ENCODE data around the gene C2CD2L. TPM values are rescaled to one million over a fixed set of nuclear protein-coding genes. Genes with fewer than 3 reads are reported as not detected.

Gene C2CD2L
- total and polyA plus RNA-seq, 2 donors (not counting 1 experiment from before 2014, with no cell fraction given): 3.0 TPM

DNA sequence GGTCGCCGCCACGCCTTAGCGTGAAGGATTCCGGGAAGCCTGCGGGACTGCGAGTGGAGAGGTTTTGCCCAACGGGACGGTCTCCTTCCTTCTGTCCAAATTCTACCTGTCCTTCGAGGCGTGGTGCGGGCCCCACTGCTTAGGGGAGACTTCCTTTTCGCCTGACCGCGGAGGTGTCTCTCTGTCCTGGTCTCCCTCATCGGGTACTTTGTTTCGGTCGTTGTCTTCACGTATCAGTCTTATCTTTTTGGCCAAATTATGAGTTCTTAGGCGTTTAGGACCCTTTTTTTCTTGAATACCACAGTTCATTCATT is 14.6 kb downstream of the C2CD2L start:
- no peak for TF ChIP-seq EZH2 (IDR thresholded peaks at IDR 0.05; ENCODE audit: low read length, missing control alignments)
- TF ChIP-seq, protein P1, sequence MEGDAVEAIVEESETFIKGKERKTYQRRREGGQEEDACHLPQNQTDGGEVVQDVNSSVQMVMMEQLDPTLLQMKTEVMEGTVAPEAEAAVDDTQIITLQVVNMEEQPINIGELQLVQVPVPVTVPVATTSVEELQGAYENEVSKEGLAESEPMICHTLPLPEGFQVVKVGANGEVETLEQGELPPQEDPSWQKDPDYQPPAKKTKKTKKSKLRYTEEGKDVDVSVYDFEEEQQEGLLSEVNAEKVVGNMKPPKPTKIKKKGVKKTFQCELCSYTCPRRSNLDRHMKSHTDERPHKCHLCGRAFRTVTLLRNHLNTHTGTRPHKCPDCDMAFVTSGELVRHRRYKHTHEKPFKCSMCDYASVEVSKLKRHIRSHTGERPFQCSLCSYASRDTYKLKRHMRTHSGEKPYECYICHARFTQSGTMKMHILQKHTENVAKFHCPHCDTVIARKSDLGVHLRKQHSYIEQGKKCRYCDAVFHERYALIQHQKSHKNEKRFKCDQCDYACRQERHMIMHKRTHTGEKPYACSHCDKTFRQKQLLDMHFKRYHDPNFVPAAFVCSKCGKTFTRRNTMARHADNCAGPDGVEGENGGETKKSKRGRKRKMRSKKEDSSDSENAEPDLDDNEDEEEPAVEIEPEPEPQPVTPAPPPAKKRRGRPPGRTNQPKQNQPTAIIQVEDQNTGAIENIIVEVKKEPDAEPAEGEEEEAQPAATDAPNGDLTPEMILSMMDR (conservative IDR thresholded peaks at IDR 0.05 in 1 of 2, IDR thresholded peaks at IDR 0.05 in 1 of 2; ENCODE audit: low read depth in 1 of 2, low read length in 2 of 2): no peak
- Histone ChIP-seq H3K9ac (ENCODE audit: insufficient read depth, low read length) (peak overlapping the region; percentile 80), H3K27ac (ENCODE audit: insufficient read depth, low read length) (peak overlapping the region; percentile 84), H3K4me2 (ENCODE audit: extremely low read depth, insufficient read depth, low read length) (peak overlapping the region; percentile 97), H3K4me1 (ENCODE audit: control insufficient read depth, extremely low read depth, insufficient read depth, low read length) (peaks cover 10% of the 10 kb centered on the region), H2AFZ (ENCODE audit: low read length) (peak overlapping the region; percentile 94), H3K4me3 (replicated peaks in 1 of 4; ENCODE audit: control extremely low read depth in 1 of 4, insufficient read depth in 1 of 4, low read depth in 3 of 4, low read length in 4 of 4) (peak overlapping the region; percentile 80 to 98 (median 90)), H3K9me3 (ENCODE audit: control insufficient read depth, insufficient read depth, low read depth, low read length) (no peaks in the 10 kb centered on the region), H3K36me3 (ENCODE audit: control insufficient read depth, insufficient read depth, low read length) (peaks cover 2% of the 10 kb centered on the region), H4K20me1 (ENCODE audit: control insufficient read depth, extremely low read depth, insufficient read depth, low read length) (no peaks in the 10 kb centered on the region), H3K27me3 (ENCODE audit: control insufficient read depth, insufficient read depth, low read length) (no peaks in the 10 kb centered on the region), H3K79me2 (ENCODE audit: control insufficient read depth, insufficient read depth, low read length) (peaks cover 18% of the 10 kb centered on the region)
- DNase-seq (ENCODE audit: low read depth in 2 of 2): no peak

DNA sequence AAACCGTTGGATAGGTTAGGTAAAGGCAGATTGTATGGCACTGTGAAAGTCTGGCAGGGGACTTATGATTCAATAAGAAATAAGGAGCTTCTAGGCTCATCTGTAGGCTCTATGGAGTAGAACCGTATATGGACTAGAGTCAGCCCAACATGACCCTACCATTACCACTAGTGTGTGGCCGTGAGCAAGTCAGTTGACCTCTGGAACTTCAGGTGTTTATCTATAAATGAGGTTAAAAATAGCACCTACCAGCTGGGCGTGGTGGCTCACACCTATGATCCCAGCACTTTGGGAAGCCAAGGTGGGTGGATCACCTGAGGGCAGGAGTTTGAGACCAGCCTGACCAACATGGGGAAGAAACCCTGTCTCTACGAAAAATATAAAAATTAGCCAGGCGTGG is 18.7 kb downstream of the C2CD2L start:
- peaks cover 6% of the 10 kb centered on the region for H3K4me1 ChIP-seq (ENCODE audit: control insufficient read depth, extremely low read depth, insufficient read depth, low read length)
- no peak overlapping the region for H3K27ac ChIP-seq (ENCODE audit: insufficient read depth, low read length)
- no peaks in the 10 kb centered on the region for H3K27me3 ChIP-seq (ENCODE audit: control insufficient read depth, insufficient read depth, low read length)
- H3K4me2 ChIP-seq (ENCODE audit: extremely low read depth, insufficient read depth, low read length): no peak overlapping the region
- H3K36me3 ChIP-seq (ENCODE audit: control insufficient read depth, insufficient read depth, low read length): peaks cover 7% of the 10 kb centered on the region
- no peak for TF ChIP-seq EZH2 (IDR thresholded peaks at IDR 0.05; ENCODE audit: low read length, missing control alignments)
- TF ChIP-seq, protein P1 (conservative IDR thresholded peaks at IDR 0.05 in 1 of 2, IDR thresholded peaks at IDR 0.05 in 1 of 2; ENCODE audit: low read depth in 1 of 2, low read length in 2 of 2): no peak
- no peak overlapping the region for H3K9ac ChIP-seq (ENCODE audit: insufficient read depth, low read length)
- H3K4me3 ChIP-seq (replicated peaks in 1 of 4; ENCODE audit: control extremely low read depth in 1 of 4, insufficient read depth in 1 of 4, low read depth in 3 of 4, low read length in 4 of 4): no peak overlapping the region
- DNase-seq (ENCODE audit: low read depth in 2 of 2): no peak
- H3K9me3 ChIP-seq (ENCODE audit: control insufficient read depth, insufficient read depth, low read depth, low read length): no peaks in the 10 kb centered on the region
- H2AFZ ChIP-seq (ENCODE audit: low read length): no peak overlapping the region
- no peaks in the 10 kb centered on the region for H4K20me1 ChIP-seq (ENCODE audit: control insufficient read depth, extremely low read depth, insufficient read depth, low read length)
- H3K79me2 ChIP-seq (ENCODE audit: control insufficient read depth, insufficient read depth, low read length): peaks cover 18% of the 10 kb centered on the region

DNA sequence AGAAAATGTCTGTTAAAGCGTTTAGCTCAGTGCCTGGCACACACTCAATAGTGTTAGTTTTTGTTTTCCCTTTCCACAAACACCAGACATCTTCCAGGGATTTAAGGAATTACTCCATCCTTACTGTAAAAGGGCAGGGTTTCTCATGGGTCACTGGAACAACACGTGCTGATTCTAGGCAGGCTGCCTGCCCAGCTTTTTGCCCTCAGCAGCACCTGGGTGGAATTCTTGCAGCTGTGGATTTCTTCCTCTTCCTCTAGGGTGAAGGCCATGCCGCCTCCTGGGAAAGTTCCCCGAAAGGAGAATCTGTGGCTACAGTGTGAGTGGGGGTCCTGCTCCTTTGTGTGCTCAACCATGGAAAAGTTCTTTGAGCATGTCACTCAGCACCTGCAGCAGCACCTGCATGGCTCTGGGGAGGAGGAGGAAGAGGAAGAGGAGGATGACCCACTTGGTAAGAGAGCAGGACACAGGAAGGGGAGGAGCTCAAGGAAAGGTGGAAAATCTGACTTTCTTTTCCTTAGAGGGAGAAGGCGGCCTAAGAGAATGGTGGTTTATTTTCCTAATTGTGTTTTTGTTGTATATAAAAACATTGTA is 19.6 kb downstream of the C2CD2L start:
- peaks cover 8% of the 10 kb centered on the region for H3K36me3 ChIP-seq (ENCODE audit: control insufficient read depth, insufficient read depth, low read length)
- H3K9me3 ChIP-seq (ENCODE audit: control insufficient read depth, insufficient read depth, low read depth, low read length): no peaks in the 10 kb centered on the region
- no peak overlapping the region for H3K4me2 ChIP-seq (ENCODE audit: extremely low read depth, insufficient read depth, low read length)
- peaks cover 4% of the 10 kb centered on the region for H3K4me1 ChIP-seq (ENCODE audit: control insufficient read depth, extremely low read depth, insufficient read depth, low read length)
- DNase-seq (ENCODE audit: low read depth in 2 of 2): no peak
- no peaks in the 10 kb centered on the region for H4K20me1 ChIP-seq (ENCODE audit: control insufficient read depth, extremely low read depth, insufficient read depth, low read length)
- TF ChIP-seq, protein P1 (conservative IDR thresholded peaks at IDR 0.05 in 1 of 2, IDR thresholded peaks at IDR 0.05 in 1 of 2; ENCODE audit: low read depth in 1 of 2, low read length in 2 of 2): no peak
- TF ChIP-seq EZH2 (IDR thresholded peaks at IDR 0.05; ENCODE audit: low read length, missing control alignments): no peak
- peaks cover 15% of the 10 kb centered on the region for H3K79me2 ChIP-seq (ENCODE audit: control insufficient read depth, insufficient read depth, low read length)
- H2AFZ ChIP-seq (ENCODE audit: low read length): no peak overlapping the region
- no peak overlapping the region for H3K9ac ChIP-seq (ENCODE audit: insufficient read depth, low read length)
- no peak overlapping the region for H3K27ac ChIP-seq (ENCODE audit: insufficient read depth, low read length)
- no peak overlapping the region for H3K4me3 ChIP-seq (replicated peaks in 1 of 4; ENCODE audit: control extremely low read depth in 1 of 4, insufficient read depth in 1 of 4, low read depth in 3 of 4, low read length in 4 of 4)
- H3K27me3 ChIP-seq (ENCODE audit: control insufficient read depth, insufficient read depth, low read length): no peaks in the 10 kb centered on the region

Data from fibroblast of lung (primary cell).